K562 (cell line): ENCODE data around the gene SND1. TPM values are rescaled to one million over a fixed set of nuclear protein-coding genes. Genes with fewer than 3 reads are reported as not detected.
A peak's percentile ranks its signal among the peaks of the same experiment; 100 is the strongest.

Source experiments
- CREM ChIP-seq: IDR thresholded peaks from 2 replicates; pipeline ENCODE4 v1.6.1; 2014; ENCODE audit warnings: antibody characterized with exemption, low read depth
- CTCF ChIP-seq, 3 experiments: IDR thresholded peaks in 2 of 3; conservative IDR thresholded peaks in 1 of 3; 2 replicates each; pipeline ENCODE4 v1.5.1; 2011 to 2012; ENCODE audit warnings: low read length in 3 of 3, mild to moderate bottlenecking in 3 of 3, control low read depth in 2 of 3, improper control_type of control experiment in 1 of 3, inconsistent platforms in 1 of 3, low read depth in 1 of 3, mixed read lengths in 1 of 3, moderate library complexity in 1 of 3; ENCODE audit not compliant: insufficient read depth in 2 of 3
- DNMT1 ChIP-seq: fragments of 450-650 bp; IDR thresholded peaks from 2 replicates; pipeline ENCODE4 v1.6.1; 2016; ENCODE audit warnings: antibody characterized with exemption, mild to moderate bottlenecking
- ETV1 ChIP-seq: fragments of 450-650 bp; conservative IDR thresholded peaks from 2 replicates; pipeline ENCODE4 v1.6.1; 2016; ENCODE audit warnings: missing genetic modification characterization, control low read depth, low read depth, missing compliant biosample characterization
- KHSRP ChIP-seq: fragments of 450-650 bp; IDR thresholded peaks from 2 replicates; pipeline ENCODE4 v1.6.1; 2017
- KLF16 ChIP-seq: IDR thresholded peaks from 2 replicates; pipeline ENCODE4 v1.6.1; 2016; ENCODE audit warnings: antibody characterized with exemption
- PHB2 ChIP-seq: fragments of 450-650 bp; IDR thresholded peaks from 2 replicates; pipeline ENCODE4 v1.6.1; 2017; ENCODE audit warnings: low read depth
- ZEB2 ChIP-seq: fragments of 450-650 bp; IDR thresholded peaks from 2 replicates; pipeline ENCODE4 v1.6.1; 2016
- polyA plus RNA-seq, 8 experiments: library from polyadenylated mRNA; depleted of rRNA in 4 of 8; stranded (reverse) in 5 of 8; unstranded in 3 of 8; fragments of >200 nt; fragmentation: Nextera tagmentation in 2 of 8; fragmentation: Illumina TruSeq in 1 of 8; extraction: Ambion mirVana in 2 of 8; extraction: Trizol in 1 of 8; gene quantifications; 2 replicates each; pipeline versions ENCODE4 v1.2.1 to v1.2.3, GENCODE V29; 2011 to 2014; ENCODE audit warnings: inconsistent platforms in 1 of 8, missing spikeins in 1 of 8
- total RNA-seq, 7 experiments: library from RNA; depleted of rRNA in 6 of 7; stranded (reverse); fragments of >200 nt in 6 of 7; fragmentation: Illumina TruSeq in 2 of 7; extraction: Trizol in 2 of 7; gene quantifications; 2 replicates each; pipeline versions ENCODE4 v1.2.1 to v1.2.3, GENCODE V29; 2011 to 2021; ENCODE audit warnings: low replicate concordance in 1 of 7
- TF ChIP-seq, protein P1 (sequence below): fragments of 250-450 bp; sonication (Bioruptor Pico); IDR thresholded peaks from 2 replicates; pipeline ENCODE4 v1.8.0; 2022; ENCODE audit warnings: moderate library complexity, mild to moderate bottlenecking, inconsistent platforms

Gene SND1
- total and polyA plus RNA-seq, 9 of the 15 experiments (the other 6 are each of a cell fraction or from before 2014, with no cell fraction given) = 46.5 to 307 (median 191) TPM

DNA sequence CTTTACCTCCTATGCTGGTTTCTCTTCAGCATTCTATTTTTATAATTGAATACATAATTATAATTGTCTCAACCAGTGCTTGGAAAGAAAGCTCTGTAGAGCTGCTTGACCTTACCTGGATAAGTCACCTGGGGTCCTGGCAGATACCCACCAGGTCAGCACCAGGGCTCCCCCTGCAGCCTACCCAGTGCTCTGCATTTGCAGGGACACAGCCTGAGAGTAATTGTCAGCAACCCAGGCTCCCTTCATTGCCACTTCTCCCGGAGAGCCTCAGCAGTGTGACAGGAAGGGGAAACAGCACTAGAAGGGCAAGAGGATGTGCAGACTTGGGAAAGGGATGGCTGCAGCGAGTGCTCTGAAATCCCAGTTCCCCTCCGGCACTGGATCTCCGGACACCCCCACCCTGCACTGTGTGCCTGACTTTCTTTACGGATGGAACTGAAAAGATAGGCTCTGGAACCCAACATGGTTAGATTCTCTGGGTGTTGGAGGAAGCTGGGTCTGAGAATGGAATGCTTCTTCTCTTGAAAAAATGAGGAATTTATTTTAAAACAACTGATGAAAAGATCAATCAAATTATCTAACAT is 22.6 kb upstream of the SND1 start (continued):
- TF ChIP-seq, protein P1, sequence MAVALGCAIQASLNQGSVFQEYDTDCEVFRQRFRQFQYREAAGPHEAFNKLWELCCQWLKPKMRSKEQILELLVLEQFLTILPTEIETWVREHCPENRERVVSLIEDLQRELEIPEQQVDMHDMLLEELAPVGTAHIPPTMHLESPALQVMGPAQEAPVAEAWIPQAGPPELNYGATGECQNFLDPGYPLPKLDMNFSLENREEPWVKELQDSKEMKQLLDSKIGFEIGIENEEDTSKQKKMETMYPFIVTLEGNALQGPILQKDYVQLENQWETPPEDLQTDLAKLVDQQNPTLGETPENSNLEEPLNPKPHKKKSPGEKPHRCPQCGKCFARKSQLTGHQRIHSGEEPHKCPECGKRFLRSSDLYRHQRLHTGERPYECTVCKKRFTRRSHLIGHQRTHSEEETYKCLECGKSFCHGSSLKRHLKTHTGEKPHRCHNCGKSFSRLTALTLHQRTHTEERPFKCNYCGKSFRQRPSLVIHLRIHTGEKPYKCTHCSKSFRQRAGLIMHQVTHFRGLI (CRISPR knock-in tag) = no peak
- no peak for TF ChIP-seq KHSRP
- no peak for TF ChIP-seq ETV1 (tag)
- no peak for TF ChIP-seq PHB2
- no peak for TF ChIP-seq DNMT1
- TF ChIP-seq CREM = 0 out of 2 replicates have a peak, but pooled peaks have one; percentile 15
- TF ChIP-seq ZEB2 = peak; percentile 76
- peak; percentile 86 to 91 (median 86) for TF ChIP-seq CTCF (IDR thresholded peaks at IDR 0.05 in 2 of 3, conservative IDR thresholded peaks at IDR 0.05 in 1 of 3; ENCODE audit: insufficient read depth in 2 of 3, low read depth in 1 of 3, low read length in 3 of 3)
- peak; percentile 56 for TF ChIP-seq KLF16
